ENCODE data around the gene LRRC7.

LRRC7 gene

DNA sequence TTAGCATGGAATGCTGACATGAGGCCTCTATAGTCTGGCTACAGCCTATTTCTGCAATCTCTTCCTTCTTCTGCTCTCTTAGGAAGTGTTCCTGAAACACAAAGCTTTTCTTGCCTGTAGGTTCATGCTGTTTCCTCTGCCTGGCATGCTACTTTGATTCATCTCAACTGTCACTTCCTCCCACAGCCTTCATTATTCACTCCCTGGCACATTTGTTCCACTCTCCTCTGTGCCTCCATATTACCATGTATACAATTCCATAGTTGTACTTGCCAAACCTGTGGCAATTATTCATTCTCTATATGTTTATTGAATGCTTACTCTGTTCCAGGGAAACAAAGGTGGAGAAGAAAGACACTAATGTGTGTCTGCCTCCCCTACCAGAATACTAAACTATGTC lies 210.2 kb downstream of the LRRC7 start:
- H3K4me2 ChIP-seq (ENCODE audit: low read depth, low read length), result no peak overlapping the region
- H3F3A ChIP-seq (ENCODE audit: insufficient read depth, low read length), result no peaks in the 10 kb centered on the region
- DNase-seq, result no peak

DNA sequence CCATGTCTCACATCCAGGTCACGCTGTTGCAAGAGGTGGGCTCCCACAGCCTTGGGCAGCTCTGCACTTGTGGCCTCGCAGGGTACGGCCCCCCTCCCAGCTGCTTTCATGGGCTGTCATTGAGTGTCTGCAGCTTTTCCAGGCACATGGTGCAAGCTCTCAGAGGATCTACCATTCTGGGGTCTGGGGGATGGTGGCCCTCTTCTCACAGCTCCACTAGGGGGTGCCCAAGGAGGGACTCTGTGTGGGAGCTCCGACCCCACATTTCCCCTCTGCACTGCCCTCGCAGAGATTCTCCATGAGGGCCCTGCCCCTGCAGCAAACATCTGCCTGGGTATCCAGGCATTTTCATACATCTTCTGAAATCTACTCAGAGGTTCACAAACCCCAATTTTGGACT lies 219.4 kb downstream of the LRRC7 start:
- no peaks in the 10 kb centered on the region for H3K36me3 ChIP-seq (replicated peaks; ENCODE audit: insufficient read depth, low read length)
- H3K9me2 ChIP-seq (replicated peaks; ENCODE audit: insufficient read depth, low read length), result no peaks in the 10 kb centered on the region
- no peak for TF ChIP-seq EZH2 (optimal IDR thresholded peaks at IDR 0.05; ENCODE audit: low read depth, low read length)
- TF ChIP-seq, protein P1, sequence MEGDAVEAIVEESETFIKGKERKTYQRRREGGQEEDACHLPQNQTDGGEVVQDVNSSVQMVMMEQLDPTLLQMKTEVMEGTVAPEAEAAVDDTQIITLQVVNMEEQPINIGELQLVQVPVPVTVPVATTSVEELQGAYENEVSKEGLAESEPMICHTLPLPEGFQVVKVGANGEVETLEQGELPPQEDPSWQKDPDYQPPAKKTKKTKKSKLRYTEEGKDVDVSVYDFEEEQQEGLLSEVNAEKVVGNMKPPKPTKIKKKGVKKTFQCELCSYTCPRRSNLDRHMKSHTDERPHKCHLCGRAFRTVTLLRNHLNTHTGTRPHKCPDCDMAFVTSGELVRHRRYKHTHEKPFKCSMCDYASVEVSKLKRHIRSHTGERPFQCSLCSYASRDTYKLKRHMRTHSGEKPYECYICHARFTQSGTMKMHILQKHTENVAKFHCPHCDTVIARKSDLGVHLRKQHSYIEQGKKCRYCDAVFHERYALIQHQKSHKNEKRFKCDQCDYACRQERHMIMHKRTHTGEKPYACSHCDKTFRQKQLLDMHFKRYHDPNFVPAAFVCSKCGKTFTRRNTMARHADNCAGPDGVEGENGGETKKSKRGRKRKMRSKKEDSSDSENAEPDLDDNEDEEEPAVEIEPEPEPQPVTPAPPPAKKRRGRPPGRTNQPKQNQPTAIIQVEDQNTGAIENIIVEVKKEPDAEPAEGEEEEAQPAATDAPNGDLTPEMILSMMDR (IDR thresholded peaks at IDR 0.05; ENCODE audit: low read length), result no peak
- TF ChIP-seq EZH2phosphoT487 (IDR thresholded peaks at IDR 0.05; ENCODE audit: low read length), result no peak
- no peak overlapping the region for H3K4me3 ChIP-seq (ENCODE audit: low read length)
- no peaks in the 10 kb centered on the region for H3K4me1 ChIP-seq (ENCODE audit: low read length)
- H3K4me2 ChIP-seq (ENCODE audit: low read depth, low read length), result no peak overlapping the region
- no peaks in the 10 kb centered on the region for H3K9me3 ChIP-seq (replicated peaks; ENCODE audit: insufficient read depth, low read length)
- no peak for DNase-seq
- H4K20me1 ChIP-seq (ENCODE audit: insufficient read depth, low read length), result no peaks in the 10 kb centered on the region
- no peaks in the 10 kb centered on the region for H3K27me3 ChIP-seq (replicated peaks; ENCODE audit: insufficient read depth, low read length)
- no peak overlapping the region for H3K9ac ChIP-seq (ENCODE audit: low read length)
- H3F3A ChIP-seq (ENCODE audit: insufficient read depth, low read length), result no peaks in the 10 kb centered on the region
- no peak overlapping the region for H2AFZ ChIP-seq (ENCODE audit: low read length)
- H3K79me2 ChIP-seq (ENCODE audit: low read length), result no peaks in the 10 kb centered on the region
- no peak overlapping the region for H3K27ac ChIP-seq (ENCODE audit: low read length)

More for the DNA sequence above, 210.2 kb downstream of the LRRC7 start:
- Histone ChIP-seq H3K9ac (ENCODE audit: low read length) (no peak overlapping the region), H3K4me3 (ENCODE audit: low read length) (no peak overlapping the region), H3K36me3 (replicated peaks; ENCODE audit: insufficient read depth, low read length) (no peaks in the 10 kb centered on the region), H3K27ac (ENCODE audit: low read length) (no peak overlapping the region), H3K79me2 (ENCODE audit: low read length) (no peaks in the 10 kb centered on the region), H2AFZ (ENCODE audit: low read length) (no peak overlapping the region), H3K4me1 (ENCODE audit: low read length) (no peaks in the 10 kb centered on the region), H4K20me1 (ENCODE audit: insufficient read depth, low read length) (no peaks in the 10 kb centered on the region), H3K27me3 (replicated peaks; ENCODE audit: insufficient read depth, low read length) (no peaks in the 10 kb centered on the region), H3K9me2 (replicated peaks; ENCODE audit: insufficient read depth, low read length) (no peaks in the 10 kb centered on the region), H3K9me3 (replicated peaks; ENCODE audit: insufficient read depth, low read length) (no peaks in the 10 kb centered on the region)
- TF ChIP-seq, protein P1 (IDR thresholded peaks at IDR 0.05; ENCODE audit: low read length), result no peak
- no peak for TF ChIP-seq EZH2 (optimal IDR thresholded peaks at IDR 0.05; ENCODE audit: low read depth, low read length)
- no peak for TF ChIP-seq EZH2phosphoT487 (IDR thresholded peaks at IDR 0.05; ENCODE audit: low read length)

DNA sequence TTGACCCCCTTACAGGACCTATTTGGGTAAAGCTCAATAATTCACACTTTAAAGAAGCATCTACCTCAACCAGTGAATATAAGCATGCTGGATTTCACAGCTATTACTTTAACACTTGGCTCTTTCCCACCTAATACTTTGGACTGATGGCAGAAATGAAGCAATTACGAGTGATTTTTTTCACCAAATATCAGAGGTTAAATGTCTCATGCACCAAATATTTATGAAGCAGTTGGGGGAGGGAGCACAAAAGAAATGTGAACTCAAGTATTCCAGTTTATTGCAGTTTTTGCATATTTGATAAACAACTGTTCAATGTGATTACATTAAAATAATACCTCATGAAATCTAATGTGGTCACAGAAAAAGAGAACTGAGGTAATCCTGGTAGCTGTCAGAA lies 223.6 kb downstream of the LRRC7 start:
- H3K9ac ChIP-seq (ENCODE audit: low read length), result no peak overlapping the region
- H3F3A ChIP-seq (ENCODE audit: insufficient read depth, low read length), result no peaks in the 10 kb centered on the region
- no peaks in the 10 kb centered on the region for H3K9me2 ChIP-seq (replicated peaks; ENCODE audit: insufficient read depth, low read length)
- DNase-seq, result no peak
- H3K79me2 ChIP-seq (ENCODE audit: low read length), result no peaks in the 10 kb centered on the region
- H3K9me3 ChIP-seq (replicated peaks; ENCODE audit: insufficient read depth, low read length), result no peaks in the 10 kb centered on the region
- no peak overlapping the region for H2AFZ ChIP-seq (ENCODE audit: low read length)
- no peak overlapping the region for H3K27ac ChIP-seq (ENCODE audit: low read length)
- TF ChIP-seq, protein P1 (IDR thresholded peaks at IDR 0.05; ENCODE audit: low read length), result no peak
- TF ChIP-seq EZH2phosphoT487 (IDR thresholded peaks at IDR 0.05; ENCODE audit: low read length) (no peak), EZH2 (optimal IDR thresholded peaks at IDR 0.05; ENCODE audit: low read depth, low read length) (no peak)
- H3K27me3 ChIP-seq (replicated peaks; ENCODE audit: insufficient read depth, low read length), result no peaks in the 10 kb centered on the region
- H3K36me3 ChIP-seq (replicated peaks; ENCODE audit: insufficient read depth, low read length), result no peaks in the 10 kb centered on the region
- no peaks in the 10 kb centered on the region for H4K20me1 ChIP-seq (ENCODE audit: insufficient read depth, low read length)
- no peaks in the 10 kb centered on the region for H3K4me1 ChIP-seq (ENCODE audit: low read length)
- H3K4me2 ChIP-seq (ENCODE audit: low read depth, low read length), result no peak overlapping the region
- H3K4me3 ChIP-seq (ENCODE audit: low read length), result no peak overlapping the region
